ENCODE data around the gene FAM219B.

FAM219B gene

DNA sequence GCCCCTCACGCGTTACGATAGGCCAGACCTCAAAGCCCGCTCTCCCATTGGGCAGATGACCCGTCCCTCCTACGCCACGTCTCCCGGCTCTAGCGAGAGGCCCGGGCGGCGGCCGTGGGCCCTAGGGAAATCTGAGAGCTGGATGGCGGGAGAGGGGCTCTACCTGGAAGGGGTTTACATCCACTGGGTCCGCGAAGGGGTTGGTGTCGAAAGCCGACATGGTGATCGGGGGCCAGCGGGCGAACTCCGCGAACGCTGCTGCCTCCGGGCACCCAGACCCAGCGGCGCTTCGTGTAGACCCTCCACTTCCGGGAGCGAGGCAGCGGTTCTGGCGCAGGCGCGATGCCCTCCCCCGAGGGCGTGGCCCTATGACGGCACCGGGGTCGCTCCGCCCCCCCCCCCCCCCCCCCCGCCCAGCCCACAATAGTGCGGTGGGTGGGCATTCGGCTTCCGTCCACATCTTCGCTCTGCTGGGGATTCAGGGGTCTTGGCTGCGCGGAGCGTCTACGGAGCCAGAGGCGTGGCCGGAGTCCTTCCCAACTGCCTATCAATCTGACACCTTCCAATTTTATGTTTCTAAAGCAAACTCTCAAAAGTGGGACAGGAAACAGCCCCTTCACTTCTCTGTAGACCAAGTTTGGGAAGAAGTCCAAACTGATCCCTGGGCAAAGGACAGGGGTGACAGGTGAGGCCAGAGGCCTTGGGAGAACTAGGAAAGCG lies 33.5 kb downstream of the FAM219B start, which contains the start of gene SCAMP2:
SCAMP2 (minus strand) TSS at position 330 of the 720 bp plus-strand sequence; CDS start at position 220, 110 bp downstream.
- DNase-seq (ENCODE audit: low read depth in 1 of 2, low spot score in 1 of 2) = peak; percentile 73 to 82

DNA sequence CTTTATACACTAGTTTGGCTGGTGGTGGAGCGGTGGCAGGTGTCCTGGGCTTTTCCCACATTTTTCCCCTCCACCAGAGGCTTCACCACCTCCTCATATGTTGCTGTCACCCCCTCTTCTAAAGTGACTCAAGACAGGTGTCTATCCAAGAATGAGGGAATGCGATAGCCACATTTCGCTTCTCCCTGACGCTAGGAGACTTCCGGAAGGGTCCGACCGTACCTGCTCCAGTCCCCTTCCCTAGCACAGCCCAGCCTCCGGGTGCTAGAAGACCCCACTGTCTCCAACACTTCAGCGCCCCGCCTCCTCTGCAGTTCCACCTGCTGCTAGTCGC lies 34.0 kb downstream of the FAM219B start:
- DNase-seq (ENCODE audit: low read depth in 1 of 2, low spot score in 1 of 2) = no peak

DNA sequence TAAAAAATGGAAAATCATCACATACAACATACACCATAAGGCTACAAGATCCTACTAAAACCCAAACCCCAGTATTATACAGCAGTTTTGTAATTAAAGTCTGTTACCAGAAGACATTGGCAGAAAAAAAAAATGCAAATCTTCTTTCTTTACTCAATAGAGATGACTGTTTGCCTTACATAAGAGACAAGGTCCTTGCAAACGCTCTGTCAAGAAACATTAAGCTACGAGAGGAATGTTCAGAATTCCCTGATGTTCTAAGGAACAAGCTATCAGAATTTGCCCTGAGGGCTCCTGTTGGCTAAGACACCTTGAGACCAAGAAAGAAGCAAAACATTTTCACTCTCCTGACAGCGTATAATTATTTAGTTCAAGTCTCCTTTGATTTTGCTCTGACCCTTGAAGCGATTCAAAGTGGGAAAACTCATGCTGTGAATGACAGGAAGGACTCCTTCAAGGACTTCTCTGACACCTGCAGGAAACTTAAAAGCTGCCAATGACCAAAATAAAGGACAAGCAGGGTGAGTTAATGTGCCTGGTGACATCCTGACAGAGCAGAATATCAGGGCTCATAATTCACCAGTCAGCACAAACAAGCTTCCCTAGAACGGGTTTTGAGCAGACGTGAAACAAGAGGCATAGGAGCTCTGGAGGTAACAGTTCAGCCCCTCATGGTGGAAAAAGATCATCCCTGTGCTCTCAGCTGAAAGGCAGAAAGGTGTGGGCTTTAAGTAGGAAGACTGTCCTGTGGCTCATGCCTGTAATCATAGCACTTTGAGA lies 36.0 kb downstream of the FAM219B start:
- DNase-seq (ENCODE audit: low read depth in 1 of 2, low spot score in 1 of 2) = no peak

DNA sequence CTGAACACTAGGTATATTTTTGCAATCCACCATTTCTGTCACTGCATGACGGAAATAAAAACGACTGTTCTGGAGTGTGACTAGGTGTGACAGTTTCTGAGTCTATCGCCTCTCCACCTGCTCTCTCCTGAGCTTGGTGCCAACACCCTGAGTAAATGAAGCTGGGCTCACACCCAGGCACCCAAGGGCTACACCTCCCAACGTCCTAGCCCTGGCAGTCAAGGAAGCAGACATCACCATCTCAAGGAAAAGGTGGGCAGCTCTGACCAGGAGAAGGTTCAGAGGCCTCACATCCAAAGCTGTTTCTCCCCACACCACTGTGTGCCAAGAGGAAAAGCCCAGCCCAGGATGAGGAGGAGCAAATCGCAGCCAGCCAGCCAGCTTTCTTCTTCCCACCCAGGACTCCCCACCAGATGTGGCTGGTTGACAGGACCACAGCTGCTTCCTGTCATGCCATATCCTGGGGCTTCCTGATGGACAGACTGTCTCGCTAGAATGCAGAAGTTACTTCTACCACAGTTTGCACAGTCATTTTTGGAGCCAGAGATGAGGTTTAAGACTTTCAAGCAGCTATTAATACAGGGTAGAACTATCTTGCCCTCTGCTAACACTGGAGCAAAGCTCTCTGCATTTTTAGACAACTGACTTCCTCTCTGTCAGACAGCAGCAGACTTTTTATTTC lies 36.8 kb downstream of the FAM219B start:
- no peak for DNase-seq (ENCODE audit: low read depth in 1 of 2, low spot score in 1 of 2)

DNA sequence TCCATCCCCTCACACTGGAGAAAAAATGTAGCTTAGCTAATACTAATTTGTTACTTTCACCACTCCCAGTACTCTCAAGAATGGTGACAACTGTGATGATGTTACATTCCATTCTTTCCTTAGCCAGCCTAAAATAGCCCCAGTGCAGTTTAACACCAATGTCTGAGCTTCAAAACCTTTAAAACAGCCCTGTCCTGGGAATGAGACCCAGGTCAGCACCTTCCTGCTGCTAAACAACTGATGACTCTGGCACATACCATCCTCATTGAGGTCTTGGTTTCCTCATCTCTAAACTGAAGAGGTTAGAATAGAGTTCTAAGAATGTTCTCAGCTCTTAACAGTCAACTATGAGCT lies 37.3 kb downstream of the FAM219B start:
- no peak for DNase-seq (ENCODE audit: low read depth in 1 of 2, low spot score in 1 of 2)

DNA sequence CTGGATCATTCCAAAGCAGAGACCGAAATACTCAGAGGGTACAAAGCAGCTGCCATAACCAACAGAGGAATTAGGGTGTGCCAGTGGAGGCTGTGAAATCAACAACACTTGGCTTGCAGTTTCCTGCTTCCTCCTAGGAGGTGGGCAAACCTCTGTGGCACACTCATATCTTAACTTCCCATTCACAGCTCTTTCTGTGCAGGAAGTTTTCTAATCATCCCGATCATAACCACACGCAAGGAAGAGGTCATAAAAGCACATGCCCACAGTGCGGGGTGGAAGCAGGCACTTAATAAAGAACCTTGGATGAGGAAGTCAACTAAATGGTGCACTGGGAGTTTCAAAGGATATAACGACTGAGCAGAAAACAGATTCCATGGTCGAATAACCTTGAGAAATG lies 38.6 kb downstream of the FAM219B start:
- DNase-seq (ENCODE audit: low read depth in 1 of 2, low spot score in 1 of 2) = no peak

DNA sequence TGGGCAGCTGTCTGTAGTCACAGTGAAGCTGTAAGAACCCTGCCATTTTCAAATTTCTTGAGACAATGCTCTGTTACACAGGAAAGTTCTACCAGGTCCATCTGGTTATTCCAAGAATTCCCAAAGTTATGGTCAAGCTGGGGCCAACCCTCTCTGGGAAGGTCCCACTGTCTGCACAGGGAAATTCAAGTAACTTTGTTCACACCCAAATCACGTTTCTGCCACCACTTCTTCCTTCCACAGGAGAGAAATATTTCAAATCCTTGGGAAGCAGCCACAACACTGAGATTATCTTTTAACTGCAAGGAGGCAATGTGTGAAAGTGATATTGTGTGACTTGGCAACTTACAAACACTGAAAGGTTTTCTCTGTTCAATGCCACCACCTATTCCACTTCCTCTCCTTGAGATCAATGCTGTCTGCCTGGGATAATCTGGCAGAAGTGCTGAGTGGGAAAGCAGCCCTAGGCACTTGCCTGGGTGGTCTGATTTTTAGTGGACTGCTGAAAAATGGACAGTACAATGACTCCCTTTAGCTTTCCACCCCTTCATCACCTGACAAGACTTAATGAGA lies 39.1 kb downstream of the FAM219B start:
- no peak for DNase-seq (ENCODE audit: low read depth in 1 of 2, low spot score in 1 of 2)

DNA sequence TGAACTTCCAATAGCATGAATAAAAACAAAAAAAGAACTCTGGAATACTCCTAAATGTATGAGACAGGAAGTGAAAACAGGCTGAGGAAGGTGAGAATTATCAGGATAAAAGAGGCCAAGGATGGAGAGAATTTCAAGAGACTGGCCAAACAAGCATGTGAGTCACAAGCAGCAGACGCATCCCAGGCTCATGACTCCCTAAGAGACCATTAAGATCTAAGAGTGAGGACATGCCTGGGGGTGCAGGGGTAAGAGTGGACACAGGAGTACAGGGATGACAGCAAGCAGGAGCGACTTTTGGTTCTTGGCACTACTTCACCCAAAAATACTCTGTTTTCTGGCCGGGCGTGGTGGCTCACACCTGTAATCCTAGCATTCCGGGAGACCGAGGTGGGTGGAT lies 40.6 kb downstream of the FAM219B start:
- DNase-seq (ENCODE audit: low read depth in 1 of 2, low spot score in 1 of 2) = no peak

DNA sequence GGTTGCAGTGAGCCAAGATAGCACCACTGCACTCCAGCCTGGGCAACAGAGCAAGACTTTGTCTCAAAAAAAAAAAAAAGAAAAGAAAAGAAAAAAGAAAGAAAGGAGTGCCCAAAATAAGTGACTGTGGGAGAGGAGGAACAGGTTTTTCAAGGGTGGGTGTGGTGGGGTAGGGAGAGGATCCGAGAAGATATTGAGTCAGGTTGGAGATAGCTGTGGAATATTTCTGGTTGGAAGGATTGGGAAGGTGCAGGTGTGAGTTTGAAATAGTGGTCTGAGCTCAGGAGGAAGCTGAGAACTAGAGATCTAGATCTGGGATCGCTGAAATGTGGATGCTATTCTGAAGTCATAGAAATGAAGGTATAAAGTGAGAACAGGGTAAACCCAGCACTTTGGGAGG lies 41.3 kb downstream of the FAM219B start:
- DNase-seq (ENCODE audit: low read depth in 1 of 2, low spot score in 1 of 2) = no peak

DNA sequence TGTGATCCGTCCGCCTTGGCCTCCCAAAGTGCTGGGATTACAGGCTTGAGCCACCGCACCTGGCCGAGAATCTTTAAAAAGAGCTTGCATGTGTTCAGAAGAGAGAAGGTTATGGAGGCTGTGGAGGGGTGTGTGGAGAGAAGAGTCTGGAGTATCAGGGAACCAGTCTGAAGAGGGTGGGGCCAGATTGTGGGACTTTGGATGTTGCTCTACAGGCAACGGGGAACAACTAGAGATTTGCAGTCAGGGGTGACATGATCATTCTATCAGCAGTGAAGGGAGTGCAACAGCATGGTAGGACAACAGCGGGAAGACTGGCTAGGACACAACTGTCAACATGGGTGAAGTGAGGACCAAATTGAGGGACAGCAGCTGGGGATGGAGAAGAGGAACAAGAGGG lies 42.4 kb downstream of the FAM219B start:
- no peak for DNase-seq (ENCODE audit: low read depth in 1 of 2, low spot score in 1 of 2)

DNA sequence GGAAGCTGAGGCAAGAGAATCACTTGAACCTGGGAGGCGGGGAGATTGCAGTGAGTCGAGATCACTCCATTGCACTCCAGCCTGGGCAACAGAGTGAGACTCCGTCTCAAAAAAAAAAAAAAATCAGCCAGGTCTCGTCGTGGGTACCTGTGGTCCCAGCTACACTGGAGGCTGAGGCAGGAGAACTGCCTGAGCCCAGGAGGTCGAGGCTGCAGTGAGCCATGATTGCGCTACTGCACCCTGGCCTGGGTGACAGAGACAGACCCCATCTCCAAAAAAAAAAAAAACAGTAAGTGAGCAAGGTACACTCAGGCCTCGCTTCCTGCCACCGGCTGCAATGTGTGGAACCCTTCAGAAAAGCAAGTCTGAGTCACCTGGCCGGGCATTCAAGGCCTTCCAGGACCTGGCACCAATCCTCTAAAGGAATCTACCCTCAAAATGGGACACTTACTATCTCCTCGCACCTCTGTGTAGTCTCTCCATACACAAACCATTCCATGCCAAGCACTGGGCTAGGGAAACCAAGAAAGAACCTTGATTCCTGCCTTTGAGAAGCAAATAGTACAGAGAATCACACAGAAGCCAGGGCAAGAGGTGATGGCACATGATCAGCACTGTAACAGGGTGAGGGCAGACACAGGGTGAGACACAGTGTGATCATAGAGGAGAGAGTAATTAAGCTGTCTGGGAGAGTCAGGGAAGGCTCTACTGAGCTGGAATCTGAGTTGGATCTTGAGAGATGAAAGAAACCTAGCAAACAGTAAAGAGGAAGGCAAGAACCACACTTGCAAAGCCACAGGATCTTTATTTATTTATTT lies 43.2 kb downstream of the FAM219B start:
- no peak for DNase-seq (ENCODE audit: low read depth in 1 of 2, low spot score in 1 of 2)

DNA sequence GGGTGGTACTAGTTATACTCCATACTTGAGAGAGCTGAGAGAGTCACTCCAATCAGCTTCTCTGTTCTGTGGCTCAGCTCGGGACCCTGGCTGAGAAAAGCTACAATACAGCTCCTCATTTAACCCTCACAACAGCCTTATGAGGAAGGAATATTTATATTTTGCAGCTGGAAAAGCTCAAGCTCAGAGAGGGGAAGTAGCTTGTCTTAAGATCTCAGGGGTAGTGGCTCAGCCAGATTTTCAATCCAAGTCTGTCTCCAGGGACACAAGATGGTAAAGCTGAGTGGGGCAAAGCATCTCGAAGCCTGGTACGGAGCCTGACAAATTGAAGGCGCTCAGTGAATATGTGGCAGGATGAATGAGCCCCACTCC lies 48.3 kb downstream of the FAM219B start:
- DNase-seq (ENCODE audit: low read depth in 1 of 2, low spot score in 1 of 2) = no peak

DNA sequence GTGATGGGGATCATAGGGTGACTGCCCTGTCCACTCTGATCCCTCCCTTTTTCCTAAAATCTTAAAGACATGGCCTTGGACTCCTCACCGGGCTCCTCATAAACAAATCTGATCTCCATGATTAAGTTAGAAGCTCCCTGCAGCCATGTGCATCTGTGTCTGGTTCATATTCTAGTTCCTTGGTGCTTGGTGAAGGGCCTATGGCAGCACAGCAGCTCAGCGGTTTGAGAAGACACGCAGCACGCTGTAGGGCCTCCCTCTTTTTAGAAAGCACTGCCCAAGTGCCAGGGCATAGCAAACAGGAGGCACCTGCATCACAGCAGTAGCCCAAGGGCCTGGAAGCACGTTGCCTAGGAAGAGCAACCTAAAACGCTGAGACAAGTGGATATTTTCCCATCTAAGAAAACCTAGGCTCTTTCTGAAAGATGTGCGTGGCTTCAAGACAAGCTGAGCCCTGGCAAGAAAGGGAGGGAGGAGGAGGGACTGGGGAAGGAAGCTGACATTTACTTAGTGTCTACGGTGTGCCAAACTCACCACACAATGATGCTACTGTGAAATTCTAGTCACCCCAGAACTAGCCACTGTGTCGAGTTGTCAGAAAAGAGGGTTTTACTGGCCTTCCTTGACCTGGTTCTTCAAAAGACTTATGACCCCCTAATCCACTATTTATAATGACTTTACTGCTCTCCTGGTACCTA lies 48.8 kb downstream of the FAM219B start:
- DNase-seq (ENCODE audit: low read depth in 1 of 2, low spot score in 1 of 2) = no peak

DNA sequence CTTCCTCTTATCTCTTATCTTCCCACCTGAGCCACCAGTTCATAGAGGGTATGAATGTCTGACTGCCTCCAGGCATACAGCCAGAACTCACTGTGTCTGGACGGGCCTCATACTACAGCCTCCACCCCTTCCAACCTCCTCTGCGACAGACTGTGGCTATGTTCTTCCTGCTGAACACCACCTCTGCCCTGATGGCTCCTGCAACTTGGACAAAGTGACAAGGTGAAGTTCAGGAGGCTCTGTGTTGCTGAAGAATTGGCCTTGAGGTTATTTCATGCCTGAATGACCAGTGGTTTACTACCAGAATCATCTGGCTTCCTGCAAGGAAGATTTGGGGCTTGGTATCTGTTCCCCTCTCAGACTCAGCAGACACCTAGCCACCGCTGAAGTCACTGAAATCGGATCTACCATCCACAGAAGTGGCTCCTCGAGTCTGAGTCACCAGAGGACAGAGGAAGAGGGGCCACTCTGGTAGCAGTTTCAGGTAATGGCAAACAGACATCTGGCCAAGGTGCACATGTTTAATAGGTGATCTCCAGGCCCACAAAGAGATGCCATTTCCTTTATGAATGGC lies 49.5 kb downstream of the FAM219B start:
- DNase-seq (ENCODE audit: low read depth in 1 of 2, low spot score in 1 of 2) = no peak

DNA sequence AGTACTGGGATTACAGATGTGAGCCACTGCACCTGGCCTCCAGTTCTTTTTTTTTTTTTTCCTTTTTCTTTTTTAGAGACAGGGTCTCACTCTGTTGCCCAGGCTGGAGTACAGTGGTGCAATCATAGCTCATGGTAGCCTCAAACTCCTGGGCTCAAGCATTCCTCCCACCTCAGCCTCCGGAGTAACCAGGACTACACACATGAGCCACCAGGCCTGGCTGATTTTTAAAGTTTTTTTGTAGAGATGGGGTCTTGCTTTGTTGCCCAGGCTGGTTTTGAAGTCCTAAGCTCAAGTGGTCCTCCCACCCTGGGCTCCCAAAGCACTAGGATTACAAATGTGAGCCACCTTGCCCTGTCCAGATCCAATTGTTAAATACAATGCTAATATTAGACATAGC lies 50.1 kb downstream of the FAM219B start:
- no peak for DNase-seq (ENCODE audit: low read depth in 1 of 2, low spot score in 1 of 2)

DNA sequence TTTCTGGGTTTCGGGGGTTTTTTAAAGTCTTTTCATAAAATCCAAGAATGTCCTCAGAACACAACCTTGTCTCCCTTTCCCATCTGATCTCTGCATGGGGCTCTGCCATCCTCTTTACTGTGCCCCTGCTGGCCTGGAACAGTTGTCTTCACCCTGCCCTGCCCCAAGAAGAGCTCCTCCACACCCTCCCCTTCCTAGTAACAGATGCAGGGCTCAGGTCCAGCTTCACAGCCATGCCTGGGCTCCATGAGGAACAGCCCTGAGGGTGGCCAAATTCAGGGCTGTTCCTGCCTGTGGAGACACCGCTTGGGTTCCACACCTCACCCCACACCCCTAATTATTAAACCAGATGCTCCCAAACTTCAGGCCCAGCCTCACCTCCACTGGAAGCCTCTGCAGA lies 50.8 kb downstream of the FAM219B start:
- no peak for DNase-seq (ENCODE audit: low read depth in 1 of 2, low spot score in 1 of 2)

DNA sequence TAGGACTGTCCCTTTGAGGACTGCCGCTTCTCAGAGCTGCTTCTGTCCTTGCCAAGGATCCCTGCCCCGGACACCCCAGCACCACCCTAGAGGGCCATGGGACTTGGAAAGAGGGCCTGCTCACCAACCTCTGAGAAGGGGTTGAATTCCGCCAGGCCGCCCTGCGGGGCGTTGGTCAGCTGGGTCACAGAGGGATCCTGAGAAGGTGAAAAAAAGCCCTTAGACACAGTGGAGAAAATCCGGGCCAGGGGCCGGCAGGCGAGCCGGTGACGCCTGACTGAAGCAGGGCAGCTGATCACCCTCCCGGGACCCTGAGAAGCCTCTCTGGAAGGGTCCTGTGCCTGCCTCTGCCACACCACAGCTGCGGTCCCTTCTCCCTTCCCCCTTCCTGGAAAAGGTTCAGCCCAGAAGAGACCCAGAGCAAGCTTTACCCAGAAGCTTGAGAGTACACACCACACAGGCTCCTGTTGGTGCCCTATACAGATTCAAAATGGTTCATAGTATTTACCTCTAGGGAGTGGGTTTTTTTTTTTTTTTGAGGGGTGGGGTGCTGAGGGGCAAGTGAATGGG lies 52.1 kb downstream of the FAM219B start:
- no peak for DNase-seq (ENCODE audit: low read depth in 1 of 2, low spot score in 1 of 2)

DNA sequence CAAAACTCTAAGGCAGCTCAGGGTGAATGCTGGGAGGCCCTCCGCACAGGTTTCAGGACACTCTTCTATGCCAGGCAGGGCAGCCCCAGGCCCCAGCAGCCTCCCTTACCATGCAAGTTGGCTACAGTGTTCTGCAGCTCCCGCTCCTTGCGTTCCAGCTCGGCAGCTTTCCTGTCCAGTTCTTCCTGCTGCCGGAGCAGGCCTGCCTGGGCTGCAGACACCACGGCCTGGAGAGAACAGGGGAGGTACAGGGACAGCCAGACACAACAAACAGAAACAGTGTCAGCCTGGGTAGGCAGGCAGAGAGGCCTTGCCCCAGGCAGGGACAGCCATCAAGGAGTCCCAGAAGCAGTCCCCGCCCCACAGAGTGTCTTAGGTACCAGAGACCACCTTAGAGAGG lies 54.7 kb downstream of the FAM219B start:
- no peak for DNase-seq (ENCODE audit: low read depth in 1 of 2, low spot score in 1 of 2)

DNA sequence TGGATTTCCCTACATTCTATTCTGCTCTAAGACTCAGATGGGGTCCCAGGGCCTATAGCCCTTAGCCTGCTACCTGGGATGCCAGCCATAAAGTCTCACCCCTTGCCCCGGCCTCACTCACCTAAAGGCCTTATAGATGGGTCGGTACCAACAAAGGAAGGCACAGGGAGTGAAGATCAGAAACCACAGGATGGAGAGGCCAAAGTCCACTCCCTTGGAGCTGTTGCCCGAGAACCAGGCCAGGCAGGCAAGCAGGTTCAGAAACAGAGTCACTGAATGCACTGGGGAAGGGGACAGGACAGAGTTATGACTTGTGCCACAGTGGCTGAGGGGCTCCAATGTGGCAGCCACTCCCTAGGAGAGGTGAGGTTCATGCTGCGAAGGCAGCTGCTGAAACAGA lies 56.3 kb downstream of the FAM219B start:
- DNase-seq (ENCODE audit: low read depth in 1 of 2, low spot score in 1 of 2) = no peak
